Activated CD4-positive, alpha-beta T cell treated with anti-CD3 and anti-CD28 coated beads for 48 hours (primary cell): ENCODE results near the gene UBXN4.
"Not testable (repeated sequence)": the region's sequence is repeated elsewhere in the genome, so short reads cannot be mapped to it uniquely, and the experiment has no call there.

Experiments used
- DNase-seq: peaks from one replicate; pipeline ENCODE4 v3.0.0-alpha.2; 2020

The UBXN4 gene

DNA sequence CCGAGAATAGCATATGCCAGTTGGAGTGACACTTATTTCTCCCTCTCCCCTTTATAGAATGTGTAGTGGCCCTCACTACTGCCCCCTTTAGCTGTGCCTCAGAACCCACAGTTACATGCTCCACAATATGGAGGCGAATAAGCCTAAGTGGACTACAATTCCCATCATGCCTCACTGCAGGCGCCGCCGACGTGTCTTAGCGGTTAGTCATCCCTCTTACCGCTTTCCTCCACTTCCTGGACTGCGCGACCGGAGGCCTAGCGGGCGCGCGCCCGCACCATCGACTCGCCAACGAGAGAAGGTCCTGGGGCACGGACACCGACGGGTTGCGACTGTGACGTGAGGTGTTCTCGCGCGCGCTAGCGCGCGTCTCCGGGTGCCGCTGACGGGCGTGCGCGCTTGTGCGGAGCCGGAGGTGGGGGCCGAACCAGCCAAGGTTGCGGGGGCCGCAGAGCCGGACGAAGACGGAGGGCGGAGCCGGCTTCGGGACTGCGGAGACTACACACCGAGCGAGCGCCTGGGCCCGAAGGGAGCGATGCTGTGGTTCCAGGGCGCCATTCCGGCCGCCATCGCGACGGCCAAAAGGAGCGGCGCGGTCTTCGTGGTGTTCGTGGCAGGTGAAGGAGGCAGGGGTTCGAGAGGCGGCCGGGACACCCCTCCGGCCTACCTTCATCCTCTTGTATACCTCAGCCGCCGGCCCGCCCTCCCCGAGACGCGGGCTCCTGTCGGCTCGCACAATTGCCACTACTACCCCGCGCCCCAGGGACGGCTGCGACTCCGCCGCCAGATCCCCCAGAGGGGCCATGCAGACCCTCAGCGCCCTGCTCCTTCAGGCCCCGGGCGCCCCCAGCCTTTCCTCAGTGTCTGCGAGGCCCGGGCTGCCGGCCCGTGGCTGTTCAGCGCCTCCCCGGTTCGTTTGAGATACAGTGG lies at the start of gene UBXN4:
UBXN4 (plus strand) TSS at position 461 of the 930 bp plus-strand sequence; CDS start at position 536, 75 bp downstream.
- DNase-seq: peak; percentile 97

GRCh38 chr2:135694711-135695110 lies 46.9 kb upstream of the UBXN4 start:
- DNase-seq: no peak

- DNase-seq: no peak
Observed at GRCh38 chr2:135698838-135699237, 42.8 kb upstream of the UBXN4 start.

DNA sequence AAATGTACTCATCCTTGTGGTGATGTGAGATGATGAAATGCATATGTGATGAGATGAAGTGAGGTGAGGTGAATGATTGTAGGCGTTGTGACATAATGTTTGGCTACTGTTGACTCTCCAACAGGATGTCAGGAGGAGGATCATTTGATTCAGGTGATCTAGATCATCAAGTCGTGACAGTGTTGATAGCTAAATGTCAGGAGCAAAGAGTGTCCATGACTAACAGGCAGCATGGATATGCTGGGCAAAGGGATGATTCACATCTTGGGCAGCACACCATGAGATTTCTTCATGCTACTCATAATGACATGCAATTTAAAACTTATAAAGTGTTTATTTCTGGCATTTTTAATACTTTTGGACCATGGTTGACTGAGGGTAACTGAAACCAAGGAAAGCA lies 40.2 kb upstream of the UBXN4 start:
- no peak for DNase-seq

- no peak for DNase-seq
Observed at GRCh38 chr2:135703300-135703699, 38.4 kb upstream of the UBXN4 start.

GRCh38 chr2:135704075-135704474 lies 37.6 kb upstream of the UBXN4 start:
- not testable (repeated sequence) for DNase-seq

- DNase-seq: no peak
Observed at GRCh38 chr2:135708159-135708558, 33.5 kb upstream of the UBXN4 start.

- DNase-seq: peak; percentile 82
Observed at GRCh38 chr2:135709992-135710391, 31.7 kb upstream of the UBXN4 start.

DNA sequence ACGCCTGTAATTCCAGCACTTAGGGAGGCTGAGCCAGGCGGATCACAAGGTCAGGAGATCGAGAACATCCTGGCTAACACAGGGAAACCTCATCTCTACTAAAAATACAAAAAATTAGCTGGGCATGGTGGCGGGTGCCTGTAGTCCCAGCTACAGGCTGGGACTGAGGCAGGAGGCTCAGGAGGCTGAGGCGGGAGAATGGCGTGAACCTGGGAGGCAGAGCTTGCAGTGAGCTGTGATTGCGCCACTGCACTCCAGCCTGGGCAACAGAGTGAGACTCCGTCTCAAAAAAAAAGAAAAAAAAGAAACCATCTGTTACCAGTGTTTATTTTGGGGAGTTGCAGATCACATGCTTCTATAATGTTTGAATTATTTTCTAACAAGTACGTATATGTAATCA lies 26.6 kb upstream of the UBXN4 start:
- DNase-seq: not testable (repeated sequence)

DNA sequence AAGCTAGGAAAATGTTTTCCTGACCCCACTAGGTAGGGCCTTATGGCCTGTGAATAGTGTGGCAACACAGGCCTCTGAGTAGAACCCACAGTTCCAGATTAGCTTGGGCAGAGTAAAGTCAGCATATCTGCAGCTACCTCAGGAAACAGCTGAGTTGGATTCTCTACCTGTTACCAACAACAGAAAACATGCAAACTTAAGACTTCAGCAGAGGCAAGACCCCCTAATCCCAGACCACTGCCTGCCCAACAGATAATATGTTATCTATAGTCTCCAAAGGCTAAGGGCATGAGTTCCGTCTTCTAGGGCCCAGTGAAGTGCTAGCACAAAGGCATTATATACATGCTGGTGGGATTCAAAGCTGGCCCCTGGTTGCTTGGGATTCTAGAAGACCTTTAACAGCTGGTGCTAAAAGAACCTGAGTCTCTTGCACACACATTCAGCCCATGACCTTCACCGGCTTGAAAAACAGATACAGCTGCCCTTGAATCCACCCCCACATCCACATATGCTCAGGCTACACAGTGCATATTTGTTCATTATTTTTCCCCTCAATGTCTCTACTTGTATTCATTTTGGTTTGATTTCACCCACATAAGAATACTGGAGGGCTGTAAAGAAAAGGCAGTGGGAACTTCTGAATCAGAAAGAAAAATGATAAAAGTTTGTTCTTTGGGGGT lies 13.5 kb upstream of the UBXN4 start:
- DNase-seq: no peak

DNA sequence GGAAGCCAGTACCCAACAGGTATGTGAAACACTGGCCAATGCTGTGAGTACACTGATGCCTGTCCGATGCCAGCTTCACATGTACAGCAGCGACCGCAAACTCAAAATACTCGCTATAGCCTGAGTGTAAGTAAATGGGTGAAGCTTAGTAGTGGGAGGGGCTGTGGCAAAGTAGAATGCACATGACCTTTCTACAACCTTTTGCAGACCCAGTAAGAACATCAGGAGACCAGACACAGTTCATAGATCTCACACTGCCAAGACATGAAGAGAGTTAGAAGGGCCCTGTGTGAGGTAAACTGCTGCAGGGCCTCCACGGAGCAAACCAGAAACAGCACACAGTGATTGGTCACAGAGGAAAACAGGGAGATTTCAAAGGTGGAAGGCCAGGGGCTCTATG lies 9.1 kb upstream of the UBXN4 start:
- DNase-seq: no peak

DNA sequence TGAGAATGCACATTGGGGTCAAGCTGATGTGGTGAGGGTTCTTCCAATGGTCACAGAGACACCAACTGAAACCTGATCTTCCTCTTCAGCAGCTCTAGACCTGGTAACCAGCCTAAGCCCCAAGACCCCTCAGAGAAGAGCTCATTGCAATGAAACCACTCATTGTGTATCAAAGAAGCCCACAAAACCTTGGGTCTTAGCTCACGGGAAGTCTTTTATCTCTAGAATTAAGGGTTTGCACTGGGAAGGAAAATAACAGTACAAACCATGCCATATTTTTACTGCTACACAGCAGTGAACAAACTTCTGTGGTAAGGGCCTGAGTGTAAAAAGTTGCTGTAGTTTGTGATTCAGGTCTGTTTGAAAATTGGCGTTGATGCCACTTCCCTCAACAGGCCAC lies 8.6 kb upstream of the UBXN4 start:
- no peak for DNase-seq

GRCh38 chr2:135736546-135736945 lies 5.1 kb upstream of the UBXN4 start:
- no peak for DNase-seq

DNA sequence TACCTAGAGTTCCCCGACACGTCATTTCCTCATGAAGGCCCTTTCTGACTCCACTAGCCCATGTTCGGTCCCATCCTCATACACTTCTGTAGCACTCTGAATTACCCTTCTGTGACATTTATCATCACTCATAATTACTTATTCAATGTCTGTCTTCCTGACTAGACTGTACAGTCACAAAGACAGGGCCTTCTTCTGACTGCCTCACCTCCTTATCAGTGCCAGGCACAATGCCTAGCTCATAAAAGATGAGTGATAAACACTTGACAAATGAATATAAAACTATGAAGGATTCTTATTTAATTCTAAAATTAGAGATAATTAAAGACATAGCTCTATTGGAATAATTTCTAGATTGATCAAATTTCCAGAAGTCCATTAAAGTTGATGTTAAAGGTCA lies 1.4 kb upstream of the UBXN4 start:
- no peak for DNase-seq

- no peak for DNase-seq
Observed at GRCh38 chr2:135741043-135741394, 636 bp upstream of the UBXN4 start.

DNA sequence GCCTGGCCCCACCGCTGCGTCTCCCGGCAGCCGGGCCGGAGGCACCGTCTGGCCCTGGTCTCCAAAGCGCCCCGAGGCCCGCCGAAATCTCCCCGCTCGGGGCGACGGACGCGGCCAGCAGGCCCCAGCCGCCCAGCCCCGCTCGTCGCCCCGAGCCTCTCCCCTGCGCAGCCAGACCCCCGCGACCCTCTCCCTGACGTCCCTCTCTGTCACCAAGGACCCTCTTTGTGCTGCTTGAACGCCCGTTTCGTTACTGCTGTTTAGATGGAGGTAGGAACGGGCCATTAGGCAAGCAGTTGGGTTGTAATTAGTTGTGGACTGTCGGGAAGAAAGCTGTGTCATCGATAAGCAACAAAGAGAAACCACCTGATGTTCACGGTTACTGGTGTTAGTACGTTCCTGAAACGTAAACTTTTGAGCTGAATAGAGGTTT lies 686 bp downstream of the UBXN4 start:
- peak; percentile 41 for DNase-seq

DNA sequence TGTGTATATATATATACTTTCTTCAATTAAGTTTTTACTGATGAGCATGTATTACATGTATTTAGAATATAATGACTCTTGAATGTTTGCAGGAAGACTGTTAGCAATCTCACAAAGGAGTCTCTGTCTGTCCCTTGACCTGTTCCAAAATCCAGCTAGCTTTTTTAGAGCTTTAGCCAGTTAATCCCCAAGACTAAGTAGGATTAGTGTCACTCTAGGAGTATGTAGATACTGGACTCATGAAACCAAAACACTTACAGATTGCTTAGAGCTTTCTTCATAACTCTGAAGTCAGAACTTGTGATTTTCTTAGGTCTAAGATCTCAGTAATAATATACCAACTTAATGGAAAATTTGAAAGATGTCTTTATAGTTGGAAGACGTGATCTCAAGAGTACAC lies 2.2 kb downstream of the UBXN4 start:
- DNase-seq: no peak

- DNase-seq: peak; percentile 54
Observed at GRCh38 chr2:135744760-135745314, 3.2 kb downstream of the UBXN4 start.

GRCh38 chr2:135745545-135745944 lies 3.9 kb downstream of the UBXN4 start:
- no peak for DNase-seq

- no peak for DNase-seq
Observed at GRCh38 chr2:135755573-135755972, 13.9 kb downstream of the UBXN4 start.

DNA sequence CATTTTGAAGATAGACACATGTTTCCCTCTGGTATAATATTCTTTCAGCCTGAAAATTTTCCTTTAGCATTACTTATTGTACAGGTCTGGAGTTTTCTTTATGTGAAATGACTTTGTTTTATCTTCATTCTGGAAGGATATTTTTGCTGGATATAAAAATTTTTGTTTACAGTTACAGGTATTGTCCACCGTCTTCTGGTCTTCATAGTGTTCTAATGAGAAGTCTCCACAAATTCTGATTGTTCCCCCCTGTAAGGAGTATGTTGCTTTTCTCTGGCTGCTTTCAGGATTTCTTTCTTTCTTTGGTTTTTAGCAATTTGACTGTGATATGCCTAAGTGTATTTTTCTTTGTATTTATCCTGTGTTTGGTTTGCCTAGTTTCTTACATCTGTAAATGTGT lies 15.0 kb downstream of the UBXN4 start:
- no peak for DNase-seq

DNA sequence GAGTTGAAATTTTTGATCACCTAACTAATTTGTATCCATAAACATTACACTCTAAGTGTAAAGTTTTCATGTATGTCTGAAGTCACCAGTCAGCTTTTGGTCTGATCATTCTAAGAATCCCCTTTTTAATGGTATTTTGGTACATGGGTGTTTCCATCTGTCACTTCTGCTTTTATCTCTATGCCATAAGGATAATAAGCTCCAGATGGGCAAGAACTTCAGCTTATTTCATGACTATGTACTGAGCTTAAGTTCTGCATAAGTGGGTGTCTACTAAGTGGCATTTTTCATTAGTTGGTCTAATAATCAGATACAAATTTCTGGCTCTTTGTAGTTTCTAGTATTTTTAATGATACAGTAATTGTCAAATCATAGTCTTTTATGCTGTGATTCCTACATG lies 20.4 kb downstream of the UBXN4 start:
- no peak for DNase-seq

GRCh38 chr2:135762530-135762929 lies 20.9 kb downstream of the UBXN4 start:
- no peak for DNase-seq

- DNase-seq: no peak
Observed at GRCh38 chr2:135768863-135769262, 27.2 kb downstream of the UBXN4 start.
